Smooth muscle cell (in vitro differentiated cells): ENCODE data around the gene FARP1. TPM values are rescaled to one million over a fixed set of nuclear protein-coding genes. Genes with fewer than 3 reads are reported as not detected.

Experiments used
- DNase-seq: peaks from one replicate; lab custom pipeline; 2025; ENCODE audit not compliant: unreplicated experiment; lab: John Stamatoyannopoulos, UW
- H2AFZ ChIP-seq: fragments of 200-600 bp; sonication (generic); 2 replicates; pipeline ENCODE4 v1.6.0; 2016; ENCODE audit warnings: antibody characterized with exemption, low read depth, mild to moderate bottlenecking
- H3F3A ChIP-seq: fragments of 200-600 bp; sonication (generic); 2 replicates; pipeline ENCODE4 v1.6.0; 2017; ENCODE audit warnings: antibody characterized with exemption, low read depth
- H3K27ac ChIP-seq: fragments of 200-600 bp; sonication (generic); 2 replicates; pipeline ENCODE4 v1.5.1; 2016; ENCODE audit warnings: low read depth, mild to moderate bottlenecking
- H3K27me3 ChIP-seq: fragments of 200-600 bp; sonication (generic); 2 replicates; pipeline ENCODE4 v1.6.1; 2016; ENCODE audit warnings: low read depth, mild to moderate bottlenecking
- H3K36me3 ChIP-seq: fragments of 200-600 bp; sonication (generic); 2 replicates; pipeline ENCODE4 v1.5.1; 2016; ENCODE audit warnings: low read depth
- H3K4me1 ChIP-seq: fragments of 200-600 bp; sonication (generic); 2 replicates; pipeline ENCODE4 v1.5.1; 2016; ENCODE audit warnings: low read depth
- H3K4me2 ChIP-seq: fragments of 200-600 bp; sonication (generic); 2 replicates; pipeline ENCODE4 v1.6.0; 2016; ENCODE audit warnings: mild to moderate bottlenecking
- H3K4me3 ChIP-seq: fragments of 200-600 bp; sonication (generic); 2 replicates; pipeline ENCODE4 v1.5.1; 2016; ENCODE audit warnings: mild to moderate bottlenecking
- H3K79me2 ChIP-seq: fragments of 200-600 bp; sonication (generic); 2 replicates; pipeline ENCODE4 v1.6.0; 2016; ENCODE audit warnings: low read depth, mild to moderate bottlenecking
- H3K9ac ChIP-seq: fragments of 200-600 bp; sonication (generic); 2 replicates; pipeline ENCODE4 v1.6.0; 2016; ENCODE audit warnings: low read depth
- H3K9me3 ChIP-seq: fragments of 200-600 bp; sonication (generic); replicated peaks from 2 replicates; pipeline ENCODE4 v1.5.1; 2016; ENCODE audit warnings: low read depth
- H4K20me1 ChIP-seq: fragments of 200-600 bp; sonication (generic); 2 replicates; pipeline ENCODE4 v1.6.0; 2016; ENCODE audit warnings: low read depth
- WGBS: methylation state at CpG from one replicate; pipeline ENCODE4 v1.1.7; 2016; ENCODE audit warnings: low lambda C conversion rate; 5-methylcytosine and 5-hydroxymethylcytosine counted together
- polyA plus RNA-seq: library from polyadenylated mRNA; unstranded; fragments of >200 nt; fragmentation: Nextera tagmentation; extraction: Ambion mirVana; gene quantifications from 2 replicates; pipeline ENCODE4 v1.2.1, GENCODE V29; 2016
- total RNA-seq: library from RNA; depleted of rRNA; stranded (reverse); fragments of >200 nt; gene quantifications from 2 replicates; pipeline ENCODE4 v1.2.3, GENCODE V29; 2014
- TF ChIP-seq, protein P1 (sequence below): fragments of 200-600 bp; sonication (generic); IDR thresholded peaks from 2 replicates; pipeline ENCODE4 v1.5.1; 2017; ENCODE audit warnings: borderline replicate concordance, mild to moderate bottlenecking, antibody characterized with exemption; ENCODE audit not compliant: insufficient read depth, poor library complexity, severe bottlenecking

The FARP1 gene
- total and polyA plus RNA-seq, 2 experiments from 2014 or later: 59.4 to 104 TPM

DNA sequence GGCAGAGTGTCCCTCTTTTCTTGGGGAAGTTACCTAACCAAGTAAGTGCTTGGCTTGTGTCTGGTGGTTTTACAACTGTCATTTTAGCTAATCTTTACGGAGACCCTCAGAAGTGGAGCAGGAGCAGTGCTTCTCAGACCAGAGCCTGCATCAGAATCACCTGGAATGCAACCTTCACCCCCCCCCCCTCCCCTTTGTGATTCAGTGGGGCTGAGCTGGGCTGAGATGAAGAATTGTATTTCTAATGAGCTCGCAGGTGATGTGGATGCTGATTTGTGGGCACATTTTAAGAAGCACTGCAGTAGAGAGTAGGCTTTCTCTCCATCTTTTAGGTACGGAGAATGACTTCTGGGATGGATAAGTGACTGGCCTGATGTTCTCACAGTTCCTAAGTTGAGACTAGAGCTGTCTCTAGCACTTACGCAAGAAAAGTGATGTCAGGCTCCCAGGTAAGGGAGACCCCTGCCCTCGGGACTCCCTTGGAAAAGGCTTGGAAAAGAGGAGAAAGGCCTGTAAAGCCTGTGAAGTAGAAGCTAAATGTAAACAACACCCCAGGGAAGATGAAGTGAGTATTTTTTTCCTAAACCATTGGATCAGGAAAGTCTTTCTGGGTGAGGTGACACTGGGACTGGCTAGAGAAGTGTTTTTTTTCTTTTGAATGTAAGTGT is 57.5 kb downstream of the FARP1 start:
- H3K27ac ChIP-seq: peak overlapping the region; percentile 45
- no peaks in the 10 kb centered on the region for H3K36me3 ChIP-seq
- peaks cover 86% of the 10 kb centered on the region for H3K79me2 ChIP-seq
- WGBS: 64% methylated on average over 5 of the region's 5 CpGs
- DNase-seq: no peak
- H3F3A ChIP-seq: peaks cover 13% of the 10 kb centered on the region
- H3K4me1 ChIP-seq: peaks cover 29% of the 10 kb centered on the region
- H2AFZ ChIP-seq: no peak overlapping the region
- TF ChIP-seq, protein P1, sequence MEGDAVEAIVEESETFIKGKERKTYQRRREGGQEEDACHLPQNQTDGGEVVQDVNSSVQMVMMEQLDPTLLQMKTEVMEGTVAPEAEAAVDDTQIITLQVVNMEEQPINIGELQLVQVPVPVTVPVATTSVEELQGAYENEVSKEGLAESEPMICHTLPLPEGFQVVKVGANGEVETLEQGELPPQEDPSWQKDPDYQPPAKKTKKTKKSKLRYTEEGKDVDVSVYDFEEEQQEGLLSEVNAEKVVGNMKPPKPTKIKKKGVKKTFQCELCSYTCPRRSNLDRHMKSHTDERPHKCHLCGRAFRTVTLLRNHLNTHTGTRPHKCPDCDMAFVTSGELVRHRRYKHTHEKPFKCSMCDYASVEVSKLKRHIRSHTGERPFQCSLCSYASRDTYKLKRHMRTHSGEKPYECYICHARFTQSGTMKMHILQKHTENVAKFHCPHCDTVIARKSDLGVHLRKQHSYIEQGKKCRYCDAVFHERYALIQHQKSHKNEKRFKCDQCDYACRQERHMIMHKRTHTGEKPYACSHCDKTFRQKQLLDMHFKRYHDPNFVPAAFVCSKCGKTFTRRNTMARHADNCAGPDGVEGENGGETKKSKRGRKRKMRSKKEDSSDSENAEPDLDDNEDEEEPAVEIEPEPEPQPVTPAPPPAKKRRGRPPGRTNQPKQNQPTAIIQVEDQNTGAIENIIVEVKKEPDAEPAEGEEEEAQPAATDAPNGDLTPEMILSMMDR: no peak
- H3K9me3 ChIP-seq: peaks cover 8% of the 10 kb centered on the region
- H4K20me1 ChIP-seq: peaks cover 22% of the 10 kb centered on the region
- H3K27me3 ChIP-seq: no peaks in the 10 kb centered on the region
- H3K4me2 ChIP-seq: no peak overlapping the region
- no peak overlapping the region for H3K9ac ChIP-seq
- H3K4me3 ChIP-seq: no peak overlapping the region

DNA sequence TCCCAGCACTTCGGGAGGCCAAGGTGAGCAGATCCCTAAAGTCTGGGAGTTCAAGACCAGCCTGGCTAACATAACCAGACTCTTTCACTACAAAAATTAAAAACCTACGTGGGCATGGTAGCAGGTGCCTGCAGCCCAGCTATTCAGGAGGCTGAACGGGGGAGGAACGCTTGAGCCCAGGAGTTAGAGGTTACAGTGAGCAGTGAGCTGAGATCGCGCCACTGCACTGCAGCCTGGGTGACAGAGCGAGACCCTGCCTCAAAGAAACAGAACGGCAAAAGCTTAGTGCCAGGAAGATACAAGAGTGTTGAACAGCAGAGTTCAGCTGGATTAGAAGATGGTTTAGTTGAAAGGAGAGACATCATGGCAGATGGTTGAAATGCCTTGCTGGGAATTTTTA is 58.3 kb downstream of the FARP1 start:
- Histone ChIP-seq H3K36me3 (no peaks in the 10 kb centered on the region), H4K20me1 (peaks cover 20% of the 10 kb centered on the region), H3K4me3 (no peak overlapping the region), H3K4me1 (peaks cover 29% of the 10 kb centered on the region), H3K9me3 (peaks cover 8% of the 10 kb centered on the region), H3K27ac (no peak overlapping the region), H2AFZ (no peak overlapping the region), H3K27me3 (no peaks in the 10 kb centered on the region), H3K4me2 (no peak overlapping the region), H3F3A (peaks cover 20% of the 10 kb centered on the region), H3K79me2 (peaks cover 86% of the 10 kb centered on the region), H3K9ac (no peak overlapping the region)
- TF ChIP-seq, protein P1: no peak
- no peak for DNase-seq
- 78% methylated on average over 8 of the region's 8 CpGs for WGBS

- TF ChIP-seq, protein P1: no peak
- Histone ChIP-seq H3K4me1 (peaks cover 29% of the 10 kb centered on the region), H3K36me3 (no peaks in the 10 kb centered on the region), H3K9ac (no peak overlapping the region), H3K4me3 (no peak overlapping the region), H3K27me3 (no peaks in the 10 kb centered on the region), H3K9me3 (peaks cover 8% of the 10 kb centered on the region), H3K4me2 (peak overlapping the region; percentile 12), H3F3A (peaks cover 20% of the 10 kb centered on the region), H2AFZ (no peak overlapping the region), H3K27ac (peak overlapping the region; percentile 26), H3K79me2 (peaks cover 79% of the 10 kb centered on the region), H4K20me1 (peaks cover 12% of the 10 kb centered on the region)
- no peak for DNase-seq
- WGBS: 16% methylated on average over 6 of the region's 6 CpGs
Observed at GRCh38 chr13:98201984-98202383, 59.1 kb downstream of the FARP1 start.
